Mesothelial cell of epicardium (in vitro differentiated cells): Measurements from ENCODE around the gene GBF1. TPM values are rescaled to one million over a fixed set of nuclear protein-coding genes. Genes with fewer than 3 reads are reported as not detected.
A peak's percentile ranks its signal among the peaks of the same experiment; 100 is the strongest.

Experiments
- DNase-seq, 2 experiments: peaks; one replicate each; pipeline ENCODE4 v3.0.0; 2021; ENCODE audit warnings: low spot score in 2 of 2; ENCODE audit not compliant: unreplicated experiment in 2 of 2
- H3K27ac Mint-ChIP-seq: 2 replicates; pipeline ENCODE4 v1.8.0; 2021; ENCODE audit warnings: mixed read lengths
- H3K27me3 Mint-ChIP-seq: 2 replicates; pipeline ENCODE4 v1.8.0; 2021; ENCODE audit warnings: low read depth, mixed read lengths
- H3K36me3 Mint-ChIP-seq: 2 replicates; pipeline ENCODE4 v1.8.0; 2021; ENCODE audit warnings: mixed read lengths
- H3K4me1 Mint-ChIP-seq: 2 replicates; pipeline ENCODE4 v1.8.0; 2021; ENCODE audit warnings: mixed read lengths
- H3K4me3 Mint-ChIP-seq: 2 replicates; pipeline ENCODE4 v1.8.0; 2021; ENCODE audit warnings: mild to moderate bottlenecking, moderate library complexity, mixed read lengths
- H3K9me3 Mint-ChIP-seq: 2 replicates; pipeline ENCODE4 v1.8.0; 2021; ENCODE audit warnings: mixed read lengths
- CTCF ChIP-seq: fragments of 200-600 bp; sonication (generic); IDR thresholded peaks from one replicate; pipeline ENCODE4 v1.5.0; 2021; ENCODE audit warnings: antibody characterized with exemption; ENCODE audit not compliant: unreplicated experiment
- total RNA-seq: library from RNA; stranded (reverse); gene quantifications from 3 replicates; pipeline ENCODE4 v1.2.1, GENCODE V29; 2021

The GBF1 gene
- total RNA-seq, 1 donor from 2014 or later = 51.1 TPM

- Mint-ChIP-seq H3K36me3 (peaks cover 10% of the 10 kb centered on the region), H3K27ac (no peak overlapping the region)
- TF ChIP-seq CTCF = no peak
Measured at GRCh38 chr10:102327002-102327401, 81.7 kb downstream of the GBF1 start.

DNA sequence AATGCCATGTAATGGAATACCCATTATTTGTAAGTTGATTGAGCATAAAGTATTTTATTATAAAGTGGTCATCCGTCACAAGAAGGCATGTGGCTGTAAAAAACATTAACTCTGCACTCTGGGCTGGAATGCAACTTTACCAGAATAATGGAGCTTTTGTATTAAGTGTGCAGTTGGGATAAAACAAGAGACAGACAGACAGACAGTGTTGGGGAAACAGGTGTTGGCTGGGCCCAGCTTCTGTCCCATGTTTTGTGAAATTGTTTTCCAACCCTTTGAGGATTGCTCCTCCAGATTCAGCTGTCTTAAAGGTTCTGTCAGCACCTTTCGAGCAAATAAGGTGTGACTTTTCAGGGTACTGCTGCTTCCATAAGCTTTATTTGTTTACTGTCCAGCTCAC is 82.3 kb downstream of the GBF1 start:
- no peak for TF ChIP-seq CTCF
- Mint-ChIP-seq H3K36me3 (peaks cover 8% of the 10 kb centered on the region), H3K4me3 (no peak overlapping the region), H3K9me3 (no peaks in the 10 kb centered on the region), H3K27ac (peak overlapping the region; percentile 30), H3K4me1 (peaks cover 12% of the 10 kb centered on the region), H3K27me3 (no peaks in the 10 kb centered on the region)
- no peak for DNase-seq

More at GRCh38 chr10:102327002-102327401, 81.7 kb downstream of the GBF1 start:
- DNase-seq = no peak
- Mint-ChIP-seq H3K4me1 (peaks cover 12% of the 10 kb centered on the region), H3K9me3 (no peaks in the 10 kb centered on the region), H3K27me3 (no peaks in the 10 kb centered on the region), H3K4me3 (no peak overlapping the region)

DNA sequence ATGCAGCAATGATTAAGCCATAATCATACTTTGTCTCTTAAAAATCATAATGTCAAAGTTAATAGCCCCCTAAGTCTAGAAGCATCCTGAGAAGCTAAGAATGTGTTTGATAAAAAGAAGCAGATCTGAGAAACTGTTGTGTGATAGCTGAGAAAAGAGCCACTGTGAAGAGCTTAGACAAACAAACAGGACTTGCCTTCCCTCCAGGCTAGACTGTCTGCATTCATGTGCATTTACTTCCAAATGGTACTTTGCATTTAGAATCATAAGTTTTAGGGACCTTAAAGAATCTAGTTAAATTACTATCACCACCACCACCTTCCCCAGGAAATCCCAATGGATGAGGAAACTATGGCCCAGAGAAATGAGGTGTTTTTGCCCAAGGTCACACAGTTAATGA is 87.4 kb downstream of the GBF1 start:
- H3K27ac Mint-ChIP-seq = no peak overlapping the region
- H3K27me3 Mint-ChIP-seq = no peaks in the 10 kb centered on the region
- H3K36me3 Mint-ChIP-seq = peaks cover 18% of the 10 kb centered on the region
- DNase-seq = no peak
- no peaks in the 10 kb centered on the region for H3K9me3 Mint-ChIP-seq
- H3K4me1 Mint-ChIP-seq = peaks cover 12% of the 10 kb centered on the region
- H3K4me3 Mint-ChIP-seq = no peak overlapping the region
- no peak for TF ChIP-seq CTCF

DNA sequence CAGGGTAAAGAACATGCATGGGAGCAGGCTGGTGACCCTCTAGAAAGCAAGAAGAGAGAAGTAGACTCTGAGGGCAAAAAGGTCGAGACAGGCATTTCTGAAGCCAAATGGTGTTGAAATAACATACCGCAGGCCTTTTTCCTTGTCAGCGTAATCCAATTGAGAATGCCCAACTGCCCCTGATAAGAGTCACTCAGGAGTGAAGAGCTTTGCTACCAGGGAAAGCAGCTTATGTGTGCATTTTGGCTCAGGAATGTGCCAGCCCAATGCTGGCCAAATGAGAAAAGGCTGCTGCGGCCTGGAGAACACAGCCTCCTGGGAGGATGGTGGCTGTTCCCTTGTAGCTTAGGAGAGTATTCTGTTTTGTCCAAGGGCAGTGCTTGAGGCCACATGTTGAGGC is 88.8 kb downstream of the GBF1 start:
- no peaks in the 10 kb centered on the region for H3K9me3 Mint-ChIP-seq
- no peaks in the 10 kb centered on the region for H3K27me3 Mint-ChIP-seq
- DNase-seq = no peak
- no peak for TF ChIP-seq CTCF
- H3K4me3 Mint-ChIP-seq = no peak overlapping the region
- H3K4me1 Mint-ChIP-seq = peaks cover 1% of the 10 kb centered on the region
- H3K27ac Mint-ChIP-seq = no peak overlapping the region
- peaks cover 17% of the 10 kb centered on the region for H3K36me3 Mint-ChIP-seq

DNA sequence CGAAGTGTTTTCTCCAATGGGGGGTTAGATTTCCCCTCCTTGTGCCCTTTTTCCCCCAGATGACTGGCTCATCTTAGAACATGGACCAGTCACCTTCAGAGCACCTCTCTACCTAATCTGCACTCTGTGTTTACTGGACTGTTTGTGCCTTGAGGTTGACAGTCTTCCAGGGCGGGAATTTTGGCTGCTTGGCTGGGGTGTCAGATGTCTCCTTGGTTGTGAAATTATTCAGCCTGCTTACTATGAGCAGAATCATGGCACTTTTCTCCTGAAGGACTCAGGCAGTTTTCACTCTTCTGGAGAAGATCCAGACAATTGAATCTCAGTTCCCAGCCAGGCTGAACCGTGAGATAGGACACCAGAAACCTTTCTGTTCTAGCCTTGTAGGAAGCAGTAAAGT is 89.9 kb downstream of the GBF1 start:
- H3K9me3 Mint-ChIP-seq = no peaks in the 10 kb centered on the region
- TF ChIP-seq CTCF = no peak
- no peaks in the 10 kb centered on the region for H3K27me3 Mint-ChIP-seq
- no peak for DNase-seq
- H3K36me3 Mint-ChIP-seq = peaks cover 16% of the 10 kb centered on the region
- H3K4me1 Mint-ChIP-seq = no peaks in the 10 kb centered on the region
- H3K4me3 Mint-ChIP-seq = no peak overlapping the region
- H3K27ac Mint-ChIP-seq = no peak overlapping the region
